Stomach (tissue), 9 donors: ENCODE data around the gene TRABD2B. TPM values are rescaled to one million over a fixed set of nuclear protein-coding genes. Genes with fewer than 3 reads are reported as not detected.

Experiments used
- DNase-seq, 2 donors: peaks; one replicate each; pipeline versions ENCODE4 v3.0.0 to v3.0.0-alpha.2; 2013 to 2019
- H3K27ac ChIP-seq, 5 donors: fragments of 200-600 bp in 4 of 5; sonication (generic) in 4 of 5; one replicate each; pipeline ENCODE4 v1.5.1; 2013 to 2019; ENCODE audit warnings: mild to moderate bottlenecking in 1 of 5, moderate library complexity in 1 of 5
- H3K27me3 ChIP-seq, 3 donors: fragments of 200-600 bp; sonication (generic); one replicate each; pipeline ENCODE4 v1.5.1; 2017 to 2019; ENCODE audit warnings: mixed run types in 1 of 3
- H3K36me3 ChIP-seq, 4 donors: fragments of 200-600 bp; sonication (generic); 1 replicate in 3 of 4; 2 replicates in 1 of 4; pipeline ENCODE4 v1.5.1; 2016 to 2019
- H3K4me1 ChIP-seq, 4 donors: fragments of 200-600 bp; sonication (generic); one replicate each; pipeline ENCODE4 v1.5.1; 2016 to 2019
- H3K4me3 ChIP-seq, 4 donors: fragments of 200-600 bp; sonication (generic) in 3 of 4; one replicate each; pipeline ENCODE4 v1.5.1; 2016 to 2019; ENCODE audit warnings: mild to moderate bottlenecking in 1 of 4
- H3K9me3 ChIP-seq, 4 donors: fragments of 200-600 bp; sonication (generic); one replicate each; pipeline ENCODE4 v1.5.1; 2016 to 2019
- CTCF ChIP-seq, 7 experiments: fragments of 450-650 bp in 4 of 7; fragments of 200-600 bp in 3 of 7; sonication (generic) in 3 of 7; IDR thresholded peaks; one replicate each; pipeline ENCODE4 v1.5.1; 2016 to 2019; ENCODE audit warnings: antibody characterized with exemption in 7 of 7, control low read depth in 2 of 7, mild to moderate bottlenecking in 1 of 7
- EP300 ChIP-seq: sonication (generic); formaldehyde crosslinking; IDR thresholded peaks from one replicate; pipeline ENCODE4 v1.6.1; 2017; ENCODE audit warnings: antibody characterized with exemption
- POLR2A ChIP-seq, 4 donors: fragments of 450-650 bp; IDR thresholded peaks; one replicate each; pipeline ENCODE4 v1.6.1; 2016; ENCODE audit warnings: antibody characterized with exemption in 4 of 4, control low read depth in 2 of 4, mild to moderate bottlenecking in 1 of 4, moderate library complexity in 1 of 4
- POLR2AphosphoS5 ChIP-seq, 3 donors: sonication (generic); formaldehyde crosslinking; IDR thresholded peaks; one replicate each; pipeline ENCODE4 v1.6.1; 2016; ENCODE audit warnings: antibody characterized with exemption in 3 of 3
- WGBS, 5 donors: extraction: QIAGEN DNeasy Blood & Tissue Kit in 3 of 5; methylation state at CpG; one replicate each; pipeline versions ENCODE4 v1.1.5 to v1.1.7; 2013 to 2018; 5-methylcytosine and 5-hydroxymethylcytosine counted together
- intact Hi-C: fragments of 100-400 bp; cut with DNase I; formaldehyde crosslinking; loops from one replicate; pipeline ENCODE4 v1.15.1; 2023; ENCODE audit warnings: low total_unique reads
- polyA plus RNA-seq, 3 donors: library from polyadenylated mRNA; stranded (reverse); fragments of 200-250 nt; gene quantifications; one replicate each; pipeline ENCODE4 v1.2.3, GENCODE V29; 2013
- total RNA-seq, 5 donors: library from RNA; depleted of rRNA; stranded (reverse); fragments of >200 nt; gene quantifications; one replicate each; pipeline versions ENCODE4 v1.1.0 to v1.2.3, GENCODE V29; 2014 to 2016
- donor health status: healthy with polysubstance abuse.
- donor health status: Bipolar disorder and iron deficiency.
- donor health status: healthy.

TRABD2B gene
- total and polyA plus RNA-seq, 8 donors: 0.31 to 2.0 (median 0.93) TPM; not detected in 1

GRCh38 chr1:47732489-47732888 lies 264.7 kb downstream of the TRABD2B start:
- Histone ChIP-seq H3K4me3 (no peak overlapping the region), H3K4me1 (no peaks in the 10 kb centered on the region), H3K9me3 (no peaks in the 10 kb centered on the region), H3K27ac (no peak overlapping the region), H3K36me3 (no peaks in the 10 kb centered on the region), H3K27me3 (peaks cover 0 to 27% (median 6%) of the 10 kb centered on the region in 3 donors)
- DNase-seq: no peak
- 75 to 83% (median 78%) methylated on average over 4 of the region's 4 CpGs for WGBS, 5 donors
- TF ChIP-seq EP300: no peak
- no peak for TF ChIP-seq CTCF (IDR thresholded peaks at IDR 0.05)
- no peak for TF ChIP-seq POLR2AphosphoS5 (IDR thresholded peaks at IDR 0.05)
- TF ChIP-seq POLR2A (IDR thresholded peaks at IDR 0.05): no peak
- intact Hi-C loops: no loop called here

GRCh38 chr1:47731730-47732129 lies 265.5 kb downstream of the TRABD2B start:
- Histone ChIP-seq H3K27me3 (peaks cover 0 to 27% (median 6%) of the 10 kb centered on the region in 3 donors), H3K4me1 (no peaks in the 10 kb centered on the region), H3K27ac (no peak overlapping the region), H3K4me3 (no peak overlapping the region), H3K36me3 (no peaks in the 10 kb centered on the region), H3K9me3 (no peaks in the 10 kb centered on the region)
- WGBS, 5 donors: 75 to 90% (median 88%) methylated on average over 6 to 8 of the region's 8 CpGs
- intact Hi-C loops: no loop called here
- no peak for DNase-seq
- TF ChIP-seq POLR2A (IDR thresholded peaks at IDR 0.05) (no peak), CTCF (IDR thresholded peaks at IDR 0.05) (no peak), EP300 (no peak), POLR2AphosphoS5 (IDR thresholded peaks at IDR 0.05) (no peak)

GRCh38 chr1:47729685-47730084 lies 267.5 kb downstream of the TRABD2B start:
- intact Hi-C loops: loop anchor here (10.0 kb wide), 1 partner anchor 535 kb away; the partner anchor contains the start of gene PDZK1IP1
- Histone ChIP-seq H3K27ac (no peak overlapping the region), H3K9me3 (no peaks in the 10 kb centered on the region), H3K4me1 (peaks cover 7 to 19% (median 16%) of the 10 kb centered on the region in 4 donors), H3K36me3 (no peaks in the 10 kb centered on the region), H3K4me3 (no peak overlapping the region), H3K27me3 (peaks cover 7 to 36% (median 21%) of the 10 kb centered on the region in 3 donors)
- WGBS, 5 donors: 56 to 77% (median 68%) methylated on average over 2 of the region's 2 CpGs
- TF ChIP-seq POLR2AphosphoS5 (IDR thresholded peaks at IDR 0.05) (no peak), EP300 (no peak), POLR2A (IDR thresholded peaks at IDR 0.05) (no peak), CTCF (IDR thresholded peaks at IDR 0.05) (no peak)
- DNase-seq: no peak

GRCh38 chr1:47727697-47728085 lies 269.5 kb downstream of the TRABD2B start:
- no peak for DNase-seq
- no peak for TF ChIP-seq CTCF (IDR thresholded peaks at IDR 0.05)
- no peak for TF ChIP-seq POLR2AphosphoS5 (IDR thresholded peaks at IDR 0.05)
- Histone ChIP-seq H3K27ac (no peak overlapping the region), H3K27me3 (peaks cover 16 to 56% (median 41%) of the 10 kb centered on the region in 3 donors), H3K4me1 (peaks cover 7 to 22% (median 18%) of the 10 kb centered on the region in 4 donors), H3K36me3 (no peaks in the 10 kb centered on the region), H3K9me3 (no peaks in the 10 kb centered on the region), H3K4me3 (no peak overlapping the region)
- intact Hi-C loops: loop anchor here (10.0 kb wide), 1 partner anchor 533 kb away; the partner anchor contains the start of gene PDZK1IP1
- WGBS, 5 donors: 89 to 94% (median 91%) methylated on average over 5 of the region's 5 CpGs
